AG08396 (cell line): Measurements from ENCODE around the gene OR5B2.
"Not testable (repeated sequence)": the region's sequence is repeated elsewhere in the genome, so short reads cannot be mapped to it uniquely, and the experiment has no call there.

Experiments
- DNase-seq: peaks from one replicate; pipeline ENCODE4 v3.0.0; 2012; ENCODE audit warnings: low spot score, mixed read lengths

Gene OR5B2

GRCh38 chr11:58428021-58428420, at the start of gene OR5B2:
OR5B2 (minus strand) TSS chr11:58428121; CDS start chr11:58423261, 4,860 bp downstream.
- DNase-seq, result no peak

GRCh38 chr11:58471892-58472291, 44.0 kb upstream of the OR5B2 start:
- DNase-seq, result no peak

- peak; percentile 4 for DNase-seq
These were observed 38.4 kb upstream of the OR5B2 start for GRCh38 chr11:58466293-58466692.

GRCh38 chr11:58465690-58466089, 37.8 kb upstream of the OR5B2 start:
- DNase-seq, result no peak

GRCh38 chr11:58451585-58451984, 23.7 kb upstream of the OR5B2 start:
- no peak for DNase-seq

GRCh38 chr11:58446294-58446693, 18.4 kb upstream of the OR5B2 start:
- DNase-seq, result no peak

GRCh38 chr11:58444300-58444699, 16.4 kb upstream of the OR5B2 start:
- DNase-seq, result no peak

GRCh38 chr11:58442136-58442535, 14.2 kb upstream of the OR5B2 start, which contains the start of gene OR5B12:
OR5B12 (minus strand) TSS chr11:58442236; CDS start chr11:58440151, 2,085 bp downstream.
- DNase-seq, result no peak

GRCh38 chr11:58438486-58438885, 10.6 kb upstream of the OR5B2 start:
- no peak for DNase-seq

GRCh38 chr11:58434217-58434616, 6.3 kb upstream of the OR5B2 start:
- no peak for DNase-seq

GRCh38 chr11:58433638-58434203, 5.8 kb upstream of the OR5B2 start:
- no peak for DNase-seq

GRCh38 chr11:58429273-58429672, 1.4 kb upstream of the OR5B2 start:
- DNase-seq, result no peak

GRCh38 chr11:58406774-58407173, 21.1 kb downstream of the OR5B2 start, which contains the start of gene OR5B3:
OR5B3 (minus strand) TSS chr11:58406874; CDS start chr11:58403409, 3,465 bp downstream.
- no peak for DNase-seq

GRCh38 chr11:58399622-58400021, 28.3 kb downstream of the OR5B2 start:
- DNase-seq, result not testable (repeated sequence)

GRCh38 chr11:58395581-58395980, 32.3 kb downstream of the OR5B2 start:
- no peak for DNase-seq

GRCh38 chr11:58394195-58394594, 33.7 kb downstream of the OR5B2 start:
- DNase-seq, result peak; percentile 63

GRCh38 chr11:58392746-58393145, 35.2 kb downstream of the OR5B2 start:
- no peak for DNase-seq

GRCh38 chr11:58391879-58392278, 36.0 kb downstream of the OR5B2 start:
- DNase-seq, result peak; percentile 26

- no peak for DNase-seq
These were observed 37.3 kb downstream of the OR5B2 start for GRCh38 chr11:58390551-58391063.
